ENCODE data around the gene ATOX1.
A peak's percentile ranks its signal among the peaks of the same experiment; 100 is the strongest.
"Not testable (repeated sequence)": the region's sequence is repeated elsewhere in the genome, so short reads cannot be mapped to it uniquely, and the experiment has no call there.

ATOX1 gene

GRCh38 chr5:151733358-151734063 lies 24.9 kb downstream of the ATOX1 start:
- DNase-seq (ENCODE audit: low spot score) = peak; percentile 72

GRCh38 chr5:151730381-151730780 lies 28.1 kb downstream of the ATOX1 start:
- DNase-seq (ENCODE audit: low spot score) = no peak

GRCh38 chr5:151729597-151729996 lies 28.8 kb downstream of the ATOX1 start:
- not testable (repeated sequence) for DNase-seq (ENCODE audit: low spot score)

- no peak for DNase-seq (ENCODE audit: low spot score)
Observed at GRCh38 chr5:151724360-151724759, 34.1 kb downstream of the ATOX1 start.

GRCh38 chr5:151722546-151722945 lies 35.9 kb downstream of the ATOX1 start:
- DNase-seq (ENCODE audit: low spot score) = no peak

GRCh38 chr5:151721812-151722391 lies 36.5 kb downstream of the ATOX1 start:
- DNase-seq (ENCODE audit: low spot score) = no peak

GRCh38 chr5:151721087-151721646 lies 37.3 kb downstream of the ATOX1 start:
- no peak for DNase-seq (ENCODE audit: low spot score)

- no peak for DNase-seq (ENCODE audit: low spot score)
Observed at GRCh38 chr5:151720215-151720614, 38.2 kb downstream of the ATOX1 start.

GRCh38 chr5:151719228-151720000 lies 39.0 kb downstream of the ATOX1 start:
- no peak for DNase-seq (ENCODE audit: low spot score)

GRCh38 chr5:151718646-151719045 lies 39.8 kb downstream of the ATOX1 start:
- DNase-seq (ENCODE audit: low spot score) = peak; percentile 77

GRCh38 chr5:151718153-151718552 lies 40.3 kb downstream of the ATOX1 start:
- DNase-seq (ENCODE audit: low spot score) = peak; percentile 62

GRCh38 chr5:151717416-151717815 lies 41.0 kb downstream of the ATOX1 start:
- DNase-seq (ENCODE audit: low spot score) = no peak

- DNase-seq (ENCODE audit: low spot score) = no peak
Observed at GRCh38 chr5:151709109-151709735, 49.2 kb downstream of the ATOX1 start.

- peak; percentile 22 for DNase-seq (ENCODE audit: low spot score)
Observed at GRCh38 chr5:151708126-151708525, 50.3 kb downstream of the ATOX1 start.

GRCh38 chr5:151707567-151707966 lies 50.9 kb downstream of the ATOX1 start:
- DNase-seq (ENCODE audit: low spot score) = no peak

- peak; percentile 5 for DNase-seq (ENCODE audit: low spot score)
Observed at GRCh38 chr5:151706906-151707305, 51.5 kb downstream of the ATOX1 start.

GRCh38 chr5:151703780-151704179 lies 54.7 kb downstream of the ATOX1 start:
- no peak for DNase-seq (ENCODE audit: low spot score)

- no peak for DNase-seq (ENCODE audit: low spot score)
Observed at GRCh38 chr5:151703227-151703626, 55.2 kb downstream of the ATOX1 start.

GRCh38 chr5:151700820-151701219 lies 57.6 kb downstream of the ATOX1 start:
- DNase-seq (ENCODE audit: low spot score) = no peak

GRCh38 chr5:151700296-151700695 lies 58.1 kb downstream of the ATOX1 start:
- DNase-seq (ENCODE audit: low spot score) = no peak

- peak; percentile 94 for DNase-seq (ENCODE audit: low spot score)
Observed at GRCh38 chr5:151699071-151699901, 59.1 kb downstream of the ATOX1 start.
